IMR-90 (cell line): ENCODE results near the gene TEKT5. TPM values are rescaled to one million over a fixed set of nuclear protein-coding genes. Genes with fewer than 3 reads are reported as not detected.

ENCODE experiments used
- ATAC-seq: fragments of 200-7000 bp; cut with Tn5 transposase; 2 replicates; pipeline ENCODE4 v1.9.1; 2020; ENCODE audit warnings: low read depth, mild to moderate bottlenecking, moderate library complexity
- BruUV-seq: library from RNA; stranded (reverse); fragments of 400-500 nt; replicated peaks from 2 replicates; lab custom pipeline; 2021; lab: Mats Ljungman, UMichigan
- CTCF ChIA-PET: fragments of 300-600 bp; formaldehyde crosslinking; extraction: SDS; loops from one replicate; lab custom pipeline; 2021; ENCODE audit warnings: antibody characterized with exemption; lab: Yijun Ruan, JAX
- POLR2A ChIA-PET: fragments of 300-600 bp; sonication (Branson Sonifier 250); formaldehyde crosslinking; loops from one replicate; lab custom pipeline; 2022; ENCODE audit warnings: antibody characterized with exemption; ENCODE audit not compliant: unreplicated experiment; lab: Charles Lee
- DNase-seq: peaks from one replicate; pipeline ENCODE4 v3.0.0; 2013
- H2AFZ ChIP-seq: replicated peaks from 2 replicates; pipeline ENCODE3; 2013; ENCODE audit warnings: low read length, mild to moderate bottlenecking; ENCODE audit not compliant: poor library complexity
- H2AK5ac ChIP-seq: 2 replicates; pipeline ENCODE4 v1.6.1; 2013; ENCODE audit warnings: low read depth, low read length, inconsistent platforms
- H2AK9ac ChIP-seq: replicated peaks from 2 replicates; pipeline ENCODE3; 2013; ENCODE audit warnings: mild to moderate bottlenecking, low read depth, low read length, moderate library complexity; ENCODE audit not compliant: poor library complexity
- H2BK120ac ChIP-seq: 2 replicates; pipeline ENCODE4 v1.6.1; 2013; ENCODE audit warnings: low read depth, low read length, inconsistent platforms
- H2BK15ac ChIP-seq: 3 replicates; pipeline ENCODE4 v1.6.1; 2013; ENCODE audit warnings: low read depth, low read length, inconsistent platforms
- H2BK20ac ChIP-seq: 2 replicates; pipeline ENCODE4 v1.6.1; 2013; ENCODE audit warnings: low read depth, mild to moderate bottlenecking, inconsistent platforms, low read length, moderate library complexity
- H2BK5ac ChIP-seq: 2 replicates; pipeline ENCODE4 v1.6.1; 2013; ENCODE audit warnings: mild to moderate bottlenecking, low read depth, low read length, inconsistent platforms; ENCODE audit not compliant: poor library complexity, severe bottlenecking
- H3K14ac ChIP-seq: replicated peaks from 2 replicates; pipeline ENCODE4 v1.6.1; 2013; ENCODE audit warnings: low read depth, low read length, inconsistent platforms
- H3K18ac ChIP-seq: 2 replicates; pipeline ENCODE4 v1.6.1; 2013; ENCODE audit warnings: low read depth, low read length, control low read depth
- H3K23ac ChIP-seq: 2 replicates; pipeline ENCODE4 v1.6.1; 2013; ENCODE audit warnings: low read depth, low read length, inconsistent platforms
- H3K27ac ChIP-seq: 2 replicates; pipeline ENCODE4 v1.5.1; 2013; ENCODE audit warnings: mild to moderate bottlenecking, control low read depth, low read length; ENCODE audit not compliant: insufficient read depth
- H3K27me3 ChIP-seq: 2 replicates; pipeline ENCODE4 v1.6.1; 2013; ENCODE audit warnings: low read length; ENCODE audit not compliant: control insufficient read depth, insufficient read depth
- H3K36me3 ChIP-seq: 2 replicates; pipeline ENCODE4 v1.6.1; 2013; ENCODE audit warnings: low read length, mixed read lengths; ENCODE audit not compliant: control insufficient read depth, insufficient read depth
- H3K4ac ChIP-seq: 2 replicates; pipeline ENCODE4 v1.6.1; 2013; ENCODE audit warnings: low read depth, low read length, inconsistent platforms
- H3K4me1 ChIP-seq: 2 replicates; pipeline ENCODE4 v1.6.1; 2013; ENCODE audit warnings: low read length, mixed read lengths; ENCODE audit not compliant: control insufficient read depth, insufficient read depth
- H3K4me2 ChIP-seq: 2 replicates; pipeline ENCODE4 v1.6.1; 2013; ENCODE audit warnings: low read depth, mild to moderate bottlenecking, control low read depth, low read length, moderate library complexity
- H3K4me3 ChIP-seq: 2 replicates; pipeline ENCODE4 v1.5.1; 2013; ENCODE audit warnings: low read depth, mild to moderate bottlenecking, control low read depth, low read length, moderate library complexity; ENCODE audit not compliant: insufficient read depth
- H3K56ac ChIP-seq: 2 replicates; pipeline ENCODE4 v1.6.1; 2013; ENCODE audit warnings: low read length, inconsistent platforms; ENCODE audit not compliant: insufficient read depth; ENCODE audit errors: extremely low read depth
- H3K79me1 ChIP-seq, 2 experiments: 2 replicates each; pipeline ENCODE4 v1.6.1; 2013; ENCODE audit warnings: low read length in 2 of 2, inconsistent platforms in 1 of 2, low read depth in 1 of 2
- H3K9ac ChIP-seq: 2 replicates; pipeline ENCODE4 v1.6.1; 2013; ENCODE audit warnings: low read depth, low read length, control low read depth
- H3K9me1 ChIP-seq: 2 replicates; pipeline ENCODE4 v1.6.1; 2013; ENCODE audit warnings: low read length, inconsistent platforms; ENCODE audit not compliant: insufficient read depth
- H3K9me3 ChIP-seq: 2 replicates; pipeline ENCODE4 v1.6.1; 2013; ENCODE audit warnings: low read length; ENCODE audit not compliant: control insufficient read depth, insufficient read depth
- H4K20me1 ChIP-seq: 2 replicates; pipeline ENCODE4 v1.6.1; 2013; ENCODE audit warnings: low read length, inconsistent platforms; ENCODE audit not compliant: insufficient read depth
- H4K5ac ChIP-seq: 2 replicates; pipeline ENCODE4 v1.6.1; 2013; ENCODE audit warnings: mild to moderate bottlenecking, low read depth, low read length, control low read depth
- H4K8ac ChIP-seq, 2 experiments: 2 replicates each; pipeline ENCODE4 v1.6.1; 2013; ENCODE audit warnings: low read depth in 2 of 2, low read length in 2 of 2, control low read depth in 1 of 2, inconsistent platforms in 1 of 2
- H4K91ac ChIP-seq: 2 replicates; pipeline ENCODE4 v1.6.1; 2013; ENCODE audit warnings: low read depth, low read length, inconsistent platforms; ENCODE audit not compliant: insufficient read depth
- BHLHE40 ChIP-seq: fragments of 150-350 bp; IDR thresholded peaks from 2 replicates; pipeline ENCODE4 v1.6.1; 2016; ENCODE audit warnings: mild to moderate bottlenecking, low read depth, low read length
- CEBPB ChIP-seq: IDR thresholded peaks from 2 replicates; pipeline ENCODE4 v1.6.1; 2012; ENCODE audit warnings: low read depth, low read length, improper control_type of control experiment
- CHD1 ChIP-seq: IDR thresholded peaks from 2 replicates; pipeline ENCODE4 v1.6.1; 2012; ENCODE audit warnings: low read depth, low read length, improper control_type of control experiment
- FOS ChIP-seq: fragments of 150-350 bp; IDR thresholded peaks from 2 replicates; pipeline ENCODE4 v1.6.1; 2016; ENCODE audit warnings: low read depth, low read length
- MAFK ChIP-seq: IDR thresholded peaks from 2 replicates; pipeline ENCODE4 v1.6.1; 2012; ENCODE audit warnings: low read depth, low read length, improper control_type of control experiment
- MAZ ChIP-seq: IDR thresholded peaks from 2 replicates; pipeline ENCODE4 v1.6.1; 2012; ENCODE audit warnings: low read depth, mild to moderate bottlenecking, low read length, improper control_type of control experiment, moderate library complexity, borderline replicate concordance
- POLR2A ChIP-seq: IDR thresholded peaks from 2 replicates; pipeline ENCODE4 v1.6.1; 2012; ENCODE audit warnings: mild to moderate bottlenecking, low read depth, low read length
- RCOR1 ChIP-seq: IDR thresholded peaks from 2 replicates; pipeline ENCODE4 v1.6.1; 2012; ENCODE audit warnings: mild to moderate bottlenecking, low read length, improper control_type of control experiment; ENCODE audit not compliant: insufficient replicate concordance
- WGBS, 2 experiments: methylation state at CpG; one replicate each; pipeline versions ENCODE4 v1.1.5 to v1.1.7; 2013; ENCODE audit warnings: missing lambda C conversion rate in 2 of 2; ENCODE audit not compliant: insufficient read length in 1 of 2; ENCODE audit errors: extremely low coverage in 2 of 2; 5-methylcytosine and 5-hydroxymethylcytosine counted together
- dilution Hi-C: fragments of 300-500 bp; cut with HindIII; formaldehyde crosslinking; loops from one replicate; pipeline ENCODE4 v1.14.3; 2018; ENCODE audit warnings: low sequenced_read_pairs; ENCODE audit not compliant: unreplicated experiment
- in situ Hi-C: fragments of 300-500 bp; cut with MboI; formaldehyde crosslinking; loops from 3 replicates; pipeline ENCODE4 v1.14.3; 2019; ENCODE audit warnings: low sequenced_read_pairs, inconsistent platforms, mixed read lengths
- intact Hi-C: fragments of 100-400 bp; cut with micrococcal nuclease; formaldehyde crosslinking; loops from 2 replicates; pipeline ENCODE4 v1.10.0; 2022
- polyA plus RNA-seq, 3 experiments: library from polyadenylated mRNA; depleted of rRNA; stranded (reverse); fragments of >200 nt; gene quantifications; 2 replicates each; pipeline ENCODE4 v1.2.3, GENCODE V29; 2012; ENCODE audit warnings: low replicate concordance in 1 of 3
- total RNA-seq: library from RNA; depleted of rRNA; stranded (reverse); fragments of >200 nt; gene quantifications from 2 replicates; pipeline ENCODE4 v1.2.3, GENCODE V29; 2012
- TF ChIP-seq, protein P1 (sequence below): conservative IDR thresholded peaks from 2 replicates; pipeline ENCODE4 v1.5.1; 2012; ENCODE audit warnings: mild to moderate bottlenecking, low read depth, low read length, improper control_type of control experiment

The TEKT5 gene
- total and polyA plus RNA-seq, 2 of the 4 experiments (the other 2 are of a cell fraction), result 0.17 TPM; not detected in 1

DNA sequence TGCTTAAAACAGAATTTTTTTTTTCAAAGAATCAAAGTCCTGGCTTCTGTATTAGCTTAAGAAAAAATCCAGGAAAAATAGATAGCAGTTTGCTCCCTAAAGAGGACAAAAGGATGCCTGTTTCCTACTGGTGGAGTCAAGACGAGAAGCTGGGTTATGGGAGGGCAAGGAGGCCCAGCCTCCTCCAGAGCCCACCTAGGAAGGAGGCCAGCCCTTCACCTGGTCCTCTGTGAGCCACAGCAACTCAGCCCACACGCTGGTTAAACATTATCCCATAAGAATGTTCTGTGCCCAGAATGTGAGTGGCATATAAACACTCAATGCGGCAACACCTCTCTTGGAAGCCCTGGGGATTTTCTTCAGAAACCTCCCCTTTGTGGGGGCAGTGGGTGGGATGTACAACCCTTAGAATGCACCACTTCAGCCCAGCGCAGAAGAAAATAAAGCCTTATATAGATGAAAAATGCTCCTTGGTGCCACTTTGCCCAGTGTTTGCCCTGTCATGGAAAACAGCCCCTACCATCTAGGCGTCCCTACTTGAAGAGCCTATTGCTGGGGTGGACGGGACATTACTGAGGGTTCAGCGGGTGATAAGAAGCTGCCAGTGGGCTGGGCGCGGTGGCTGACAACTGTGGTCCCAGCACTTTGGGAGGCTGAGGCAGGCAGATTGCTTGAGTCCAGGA is 48.0 kb downstream of the TEKT5 start:
- Histone ChIP-seq H3K56ac (no peak overlapping the region), H4K5ac (no peak overlapping the region), H4K91ac (no peak overlapping the region), H3K4ac (no peak overlapping the region), H2AK9ac (no peak overlapping the region), H3K4me3 (no peak overlapping the region), H4K20me1 (no peaks in the 10 kb centered on the region), H2BK15ac (no peak overlapping the region), H3K18ac (no peak overlapping the region), H2BK20ac (no peak overlapping the region), H2AK5ac (no peak overlapping the region), H3K4me2 (no peak overlapping the region), H3K9me1 (no peaks in the 10 kb centered on the region), H3K23ac (no peak overlapping the region), H3K27ac (no peak overlapping the region), H2BK5ac (no peak overlapping the region), H3K79me1 (no peaks in the 10 kb centered on the region), H2AFZ (no peak overlapping the region), H3K4me1 (no peaks in the 10 kb centered on the region), H3K9me3 (no peaks in the 10 kb centered on the region), H3K27me3 (no peaks in the 10 kb centered on the region), H4K8ac (no peak overlapping the region), H3K9ac (no peak overlapping the region), H3K36me3 (no peaks in the 10 kb centered on the region), H3K14ac (no peak overlapping the region), H2BK120ac (no peak overlapping the region)
- DNase-seq (no peak), ATAC-seq (no peak)
- TF ChIP-seq MAFK (no peak), MAZ (no peak), BHLHE40 (no peak), CEBPB (no peak), FOS (no peak), RCOR1 (no peak), POLR2A (no peak), CHD1 (no peak)
- TF ChIP-seq, protein P1, sequence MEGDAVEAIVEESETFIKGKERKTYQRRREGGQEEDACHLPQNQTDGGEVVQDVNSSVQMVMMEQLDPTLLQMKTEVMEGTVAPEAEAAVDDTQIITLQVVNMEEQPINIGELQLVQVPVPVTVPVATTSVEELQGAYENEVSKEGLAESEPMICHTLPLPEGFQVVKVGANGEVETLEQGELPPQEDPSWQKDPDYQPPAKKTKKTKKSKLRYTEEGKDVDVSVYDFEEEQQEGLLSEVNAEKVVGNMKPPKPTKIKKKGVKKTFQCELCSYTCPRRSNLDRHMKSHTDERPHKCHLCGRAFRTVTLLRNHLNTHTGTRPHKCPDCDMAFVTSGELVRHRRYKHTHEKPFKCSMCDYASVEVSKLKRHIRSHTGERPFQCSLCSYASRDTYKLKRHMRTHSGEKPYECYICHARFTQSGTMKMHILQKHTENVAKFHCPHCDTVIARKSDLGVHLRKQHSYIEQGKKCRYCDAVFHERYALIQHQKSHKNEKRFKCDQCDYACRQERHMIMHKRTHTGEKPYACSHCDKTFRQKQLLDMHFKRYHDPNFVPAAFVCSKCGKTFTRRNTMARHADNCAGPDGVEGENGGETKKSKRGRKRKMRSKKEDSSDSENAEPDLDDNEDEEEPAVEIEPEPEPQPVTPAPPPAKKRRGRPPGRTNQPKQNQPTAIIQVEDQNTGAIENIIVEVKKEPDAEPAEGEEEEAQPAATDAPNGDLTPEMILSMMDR, result no peak
- ChIA-PET POLR2A (no interaction called here), CTCF (interaction anchor here (0.6 to 0.9 kb wide), 3 partner anchors 23 to 126 kb away, joined by 3 to 4 read pairs (median 3); no protein-coding TSS in a partner anchor)
- no CpG with 5 or more reads among the region's 9 CpGs for WGBS, 2 experiments
- in situ Hi-C loops, result no loop called here
- no TSS peak for BruUV-seq
- intact Hi-C loops, result no loop called here
- dilution Hi-C loops, result no loop called here
